Measurements from ENCODE around the gene PCCA. TPM values are rescaled to one million over a fixed set of nuclear protein-coding genes. Genes with fewer than 3 reads are reported as not detected.

The PCCA gene
- total and polyA plus RNA-seq, 2 of the 13 experiments (the other 11 are each of a cell fraction or from before 2014, with no cell fraction given): 15.0 to 32.2 TPM

DNA sequence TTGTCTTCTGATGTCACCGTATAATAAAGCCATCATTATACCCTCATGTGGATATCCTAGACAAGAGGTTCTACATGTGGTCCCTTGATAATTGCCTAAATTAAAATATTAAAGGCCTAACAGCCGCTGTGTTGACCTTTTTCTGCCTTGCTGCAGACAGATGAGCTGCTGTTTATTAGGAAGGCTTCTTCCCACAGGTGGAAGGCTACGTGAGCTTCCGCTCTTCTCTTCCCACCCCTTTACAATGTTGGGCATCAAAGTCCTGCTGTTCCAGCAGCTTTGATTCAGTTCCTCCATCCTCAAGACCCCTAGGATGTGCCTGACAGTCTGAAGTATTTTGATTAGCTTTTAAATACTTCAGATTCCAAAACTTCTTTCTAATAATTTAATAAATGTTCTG is 217.1 kb downstream of the PCCA start (continued):
- TF ChIP-seq ZNF274 (CRISPR knock-in tag; IDR thresholded peaks at IDR 0.05): no peak
- TF ChIP-seq ATF7 (IDR thresholded peaks at IDR 0.05): no peak
- no peak for TF ChIP-seq ATF7 (CRISPR knock-in tag; IDR thresholded peaks at IDR 0.05)
- TF ChIP-seq ZNF431 (CRISPR knock-in tag; IDR thresholded peaks at IDR 0.05; ENCODE audit: borderline replicate concordance, low read depth): no peak
- no peak for TF ChIP-seq SALL2 (CRISPR knock-in tag; IDR thresholded peaks at IDR 0.05)
- TF ChIP-seq, protein P1, sequence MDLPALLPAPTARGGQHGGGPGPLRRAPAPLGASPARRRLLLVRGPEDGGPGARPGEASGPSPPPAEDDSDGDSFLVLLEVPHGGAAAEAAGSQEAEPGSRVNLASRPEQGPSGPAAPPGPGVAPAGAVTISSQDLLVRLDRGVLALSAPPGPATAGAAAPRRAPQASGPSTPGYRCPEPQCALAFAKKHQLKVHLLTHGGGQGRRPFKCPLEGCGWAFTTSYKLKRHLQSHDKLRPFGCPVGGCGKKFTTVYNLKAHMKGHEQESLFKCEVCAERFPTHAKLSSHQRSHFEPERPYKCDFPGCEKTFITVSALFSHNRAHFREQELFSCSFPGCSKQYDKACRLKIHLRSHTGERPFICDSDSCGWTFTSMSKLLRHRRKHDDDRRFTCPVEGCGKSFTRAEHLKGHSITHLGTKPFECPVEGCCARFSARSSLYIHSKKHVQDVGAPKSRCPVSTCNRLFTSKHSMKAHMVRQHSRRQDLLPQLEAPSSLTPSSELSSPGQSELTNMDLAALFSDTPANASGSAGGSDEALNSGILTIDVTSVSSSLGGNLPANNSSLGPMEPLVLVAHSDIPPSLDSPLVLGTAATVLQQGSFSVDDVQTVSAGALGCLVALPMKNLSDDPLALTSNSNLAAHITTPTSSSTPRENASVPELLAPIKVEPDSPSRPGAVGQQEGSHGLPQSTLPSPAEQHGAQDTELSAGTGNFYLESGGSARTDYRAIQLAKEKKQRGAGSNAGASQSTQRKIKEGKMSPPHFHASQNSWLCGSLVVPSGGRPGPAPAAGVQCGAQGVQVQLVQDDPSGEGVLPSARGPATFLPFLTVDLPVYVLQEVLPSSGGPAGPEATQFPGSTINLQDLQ (CRISPR knock-in tag; IDR thresholded peaks at IDR 0.05): no peak
- no peak for TF ChIP-seq HOXA5 (CRISPR knock-in tag; IDR thresholded peaks at IDR 0.05)
- TF ChIP-seq SIN3B (IDR thresholded peaks at IDR 0.05; ENCODE audit: low read length): no peak

DNA sequence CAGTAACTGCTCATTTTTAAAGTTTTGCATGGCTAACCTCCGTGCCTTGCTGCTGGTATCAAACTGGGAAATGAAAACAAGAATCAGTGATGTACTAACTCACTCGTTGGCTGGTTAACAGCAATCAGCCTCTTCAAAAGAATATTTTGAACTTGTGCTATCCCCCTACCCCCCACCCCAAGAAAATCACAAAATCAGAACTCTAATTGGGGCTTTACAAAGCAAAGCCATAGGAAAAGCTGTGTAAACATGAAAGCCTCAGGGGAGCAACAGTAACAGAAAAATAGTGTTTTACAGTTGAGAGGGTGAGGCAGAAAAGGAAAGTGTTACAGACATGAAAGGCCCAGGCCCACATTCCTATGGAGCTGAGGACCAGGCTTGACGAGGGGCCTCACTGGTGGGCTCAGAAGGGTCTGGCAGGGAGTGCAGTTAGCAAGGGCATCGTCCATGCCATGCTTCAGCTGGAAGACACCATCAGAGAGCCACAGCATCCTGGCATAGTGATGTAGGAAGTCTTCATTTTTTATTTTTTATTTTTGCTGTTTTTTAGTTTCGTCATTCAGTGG is 217.6 kb downstream of the PCCA start:
- POLR2A ChIA-PET: no interaction called here
- ATAC-seq (no peak), FAIRE-seq (no peak), DNase-seq (ENCODE audit: low spot score) (no peak)
- 97% methylated on average over 5 of the region's 5 CpGs for WGBS (ENCODE audit: low lambda C conversion rate)
- H3K27me3 ChIP-seq (ENCODE audit: control insufficient read depth in 1 of 2, insufficient read depth in 2 of 2, low read length in 2 of 2): no peaks in the 10 kb centered on the region
- H3K4me1 ChIP-seq (ENCODE audit: insufficient read depth, low read length): peaks cover 10% of the 10 kb centered on the region
- no peaks in the 10 kb centered on the region; a peak in 1 of 5 replicates for H3K36me3 ChIP-seq (replicated peaks in 1 of 2; ENCODE audit: control insufficient read depth in 1 of 2, insufficient read depth in 2 of 2, low read length in 2 of 2)
- H3K4me3 ChIP-seq (replicated peaks in 1 of 3; ENCODE audit: insufficient read depth in 1 of 3, low read depth in 2 of 3, low read length in 3 of 3): no peak overlapping the region
- no TSS peak for BruUV-seq (replicated peaks)
- no peak overlapping the region for H3K9ac ChIP-seq (ENCODE audit: insufficient read depth, low read depth, low read length)
- H3K9me3 ChIP-seq (ENCODE audit: low read length): no peaks in the 10 kb centered on the region
- H4K20me1 ChIP-seq (ENCODE audit: insufficient read depth, low read length): no peaks in the 10 kb centered on the region
- H3K4me2 ChIP-seq (ENCODE audit: low read depth, low read length): no peak overlapping the region
- no peaks in the 10 kb centered on the region for H3K79me2 ChIP-seq (ENCODE audit: insufficient read depth, low read length)
- intact Hi-C loops (cut with micrococcal nuclease; ENCODE audit: unreplicated experiment): no loop called here
- no peak overlapping the region for H2AFZ ChIP-seq (ENCODE audit: low read length)
- CTCF ChIA-PET (ENCODE audit: low intra/inter-chr PET ratio, low total read pairs): no interaction called here
- no peak overlapping the region for H3K27ac ChIP-seq (ENCODE audit: extremely low read length, insufficient read depth, low read length)
- in situ Hi-C loops (cut with HindIII; ENCODE audit: extremely low pct_ligation_motif_present, low pct_unique_long_range_greater_than_20kb): no loop called here
- TF ChIP-seq, protein P2, sequence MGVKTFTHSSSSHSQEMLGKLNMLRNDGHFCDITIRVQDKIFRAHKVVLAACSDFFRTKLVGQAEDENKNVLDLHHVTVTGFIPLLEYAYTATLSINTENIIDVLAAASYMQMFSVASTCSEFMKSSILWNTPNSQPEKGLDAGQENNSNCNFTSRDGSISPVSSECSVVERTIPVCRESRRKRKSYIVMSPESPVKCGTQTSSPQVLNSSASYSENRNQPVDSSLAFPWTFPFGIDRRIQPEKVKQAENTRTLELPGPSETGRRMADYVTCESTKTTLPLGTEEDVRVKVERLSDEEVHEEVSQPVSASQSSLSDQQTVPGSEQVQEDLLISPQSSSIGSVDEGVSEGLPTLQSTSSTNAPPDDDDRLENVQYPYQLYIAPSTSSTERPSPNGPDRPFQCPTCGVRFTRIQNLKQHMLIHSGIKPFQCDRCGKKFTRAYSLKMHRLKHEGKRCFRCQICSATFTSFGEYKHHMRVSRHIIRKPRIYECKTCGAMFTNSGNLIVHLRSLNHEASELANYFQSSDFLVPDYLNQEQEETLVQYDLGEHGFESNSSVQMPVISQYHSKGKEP (CRISPR knock-in tag; IDR thresholded peaks at IDR 0.05): no peak
- no peak for TF ChIP-seq NFKB2 (CRISPR knock-in tag; IDR thresholded peaks at IDR 0.05; ENCODE audit: borderline replicate concordance)
- TF ChIP-seq MTF1 (CRISPR knock-in tag; IDR thresholded peaks at IDR 0.05): no peak
- TF ChIP-seq ZNF510 (CRISPR knock-in tag; IDR thresholded peaks at IDR 0.05; ENCODE audit: low read depth): no peak
- TF ChIP-seq ZMAT3 (CRISPR knock-in tag; conservative IDR thresholded peaks at IDR 0.05): no peak
- no peak for TF ChIP-seq ZNF747 (CRISPR knock-in tag; IDR thresholded peaks at IDR 0.05; ENCODE audit: borderline replicate concordance)
- TF ChIP-seq ZNF235 (CRISPR knock-in tag; IDR thresholded peaks at IDR 0.05; ENCODE audit: borderline replicate concordance): no peak
- no peak for TF ChIP-seq ZFP36 (IDR thresholded peaks at IDR 0.05; ENCODE audit: borderline replicate concordance, low read depth, low read length, partially characterized antibody)
- no peak for TF ChIP-seq ZNF292 (CRISPR knock-in tag; IDR thresholded peaks at IDR 0.05; ENCODE audit: borderline replicate concordance, low read depth)
- TF ChIP-seq, protein P3, sequence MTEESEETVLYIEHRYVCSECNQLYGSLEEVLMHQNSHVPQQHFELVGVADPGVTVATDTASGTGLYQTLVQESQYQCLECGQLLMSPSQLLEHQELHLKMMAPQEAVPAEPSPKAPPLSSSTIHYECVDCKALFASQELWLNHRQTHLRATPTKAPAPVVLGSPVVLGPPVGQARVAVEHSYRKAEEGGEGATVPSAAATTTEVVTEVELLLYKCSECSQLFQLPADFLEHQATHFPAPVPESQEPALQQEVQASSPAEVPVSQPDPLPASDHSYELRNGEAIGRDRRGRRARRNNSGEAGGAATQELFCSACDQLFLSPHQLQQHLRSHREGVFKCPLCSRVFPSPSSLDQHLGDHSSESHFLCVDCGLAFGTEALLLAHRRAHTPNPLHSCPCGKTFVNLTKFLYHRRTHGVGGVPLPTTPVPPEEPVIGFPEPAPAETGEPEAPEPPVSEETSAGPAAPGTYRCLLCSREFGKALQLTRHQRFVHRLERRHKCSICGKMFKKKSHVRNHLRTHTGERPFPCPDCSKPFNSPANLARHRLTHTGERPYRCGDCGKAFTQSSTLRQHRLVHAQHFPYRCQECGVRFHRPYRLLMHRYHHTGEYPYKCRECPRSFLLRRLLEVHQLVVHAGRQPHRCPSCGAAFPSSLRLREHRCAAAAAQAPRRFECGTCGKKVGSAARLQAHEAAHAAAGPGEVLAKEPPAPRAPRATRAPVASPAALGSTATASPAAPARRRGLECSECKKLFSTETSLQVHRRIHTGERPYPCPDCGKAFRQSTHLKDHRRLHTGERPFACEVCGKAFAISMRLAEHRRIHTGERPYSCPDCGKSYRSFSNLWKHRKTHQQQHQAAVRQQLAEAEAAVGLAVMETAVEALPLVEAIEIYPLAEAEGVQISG (CRISPR knock-in tag; IDR thresholded peaks at IDR 0.05): no peak
- no peak for TF ChIP-seq RFXANK (CRISPR knock-in tag; IDR thresholded peaks at IDR 0.05)
